SIG-M5 treated with dmso at 0.1 percent for 504 hours (cell line): ENCODE results near the gene GYPC.
"Not testable (repeated sequence)": the region's sequence is repeated elsewhere in the genome, so short reads cannot be mapped to it uniquely, and the experiment has no call there.

Experiments used
- DNase-seq: peaks from one replicate; lab custom pipeline; 2025; ENCODE audit not compliant: unreplicated experiment; lab: John Stamatoyannopoulos, UW

Gene GYPC, protein sequence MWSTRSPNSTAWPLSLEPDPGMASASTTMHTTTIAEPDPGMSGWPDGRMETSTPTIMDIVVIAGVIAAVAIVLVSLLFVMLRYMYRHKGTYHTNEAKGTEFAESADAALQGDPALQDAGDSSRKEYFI

DNA sequence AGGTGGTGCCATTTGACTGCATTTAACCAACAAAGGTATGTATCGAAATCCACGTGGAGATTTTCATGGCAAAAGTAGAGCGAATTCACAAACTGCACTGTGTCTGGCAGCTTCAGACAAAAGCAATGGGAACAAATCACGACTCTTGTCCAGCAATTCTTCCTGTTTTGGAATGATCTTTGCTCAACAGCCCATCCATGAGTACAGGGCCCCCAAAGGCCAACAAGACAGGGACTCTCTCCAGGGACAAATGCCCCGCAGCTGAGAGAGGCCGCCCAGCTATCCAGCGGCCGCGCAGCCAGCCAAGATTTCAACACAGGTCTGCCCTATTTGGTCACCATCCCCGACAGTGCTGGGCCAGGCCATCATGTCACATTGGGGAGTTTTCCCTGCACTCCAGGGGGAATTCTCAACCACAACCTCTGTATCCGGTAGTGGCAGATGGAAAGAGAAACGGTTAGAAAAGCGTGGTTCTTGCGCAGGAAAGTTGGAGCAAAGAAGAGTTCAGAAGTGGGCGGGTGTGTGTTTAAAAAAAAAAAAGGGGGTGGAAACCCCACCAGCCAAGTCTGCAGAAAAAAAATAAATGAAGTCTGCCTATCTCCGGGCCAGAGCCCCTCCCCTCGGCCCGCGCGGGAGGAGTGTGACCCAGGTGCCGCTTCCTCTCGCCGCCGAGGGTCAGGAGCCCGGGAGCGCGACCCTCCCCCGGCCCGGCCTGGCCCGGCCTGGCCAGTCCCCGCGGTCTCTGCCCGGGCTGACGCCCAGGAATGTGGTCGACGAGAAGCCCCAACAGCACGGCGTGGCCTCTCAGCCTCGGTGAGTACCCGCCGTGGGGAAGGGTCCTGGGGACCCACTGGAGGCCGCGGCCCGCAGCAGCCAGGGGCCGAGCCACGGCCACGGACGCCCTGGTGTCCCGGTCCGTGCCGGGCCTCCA lies at the start of gene GYPC:
GYPC (plus strand) TSS at position 659 of the 931 bp plus-strand sequence; CDS start at position 765, 106 bp downstream.
- DNase-seq: peak; percentile 77

- no peak for DNase-seq
Observed at GRCh38 chr2:126614524-126615227, 41.3 kb upstream of the GYPC start.

GRCh38 chr2:126616606-126617069 lies 39.3 kb upstream of the GYPC start:
- no peak for DNase-seq

DNA sequence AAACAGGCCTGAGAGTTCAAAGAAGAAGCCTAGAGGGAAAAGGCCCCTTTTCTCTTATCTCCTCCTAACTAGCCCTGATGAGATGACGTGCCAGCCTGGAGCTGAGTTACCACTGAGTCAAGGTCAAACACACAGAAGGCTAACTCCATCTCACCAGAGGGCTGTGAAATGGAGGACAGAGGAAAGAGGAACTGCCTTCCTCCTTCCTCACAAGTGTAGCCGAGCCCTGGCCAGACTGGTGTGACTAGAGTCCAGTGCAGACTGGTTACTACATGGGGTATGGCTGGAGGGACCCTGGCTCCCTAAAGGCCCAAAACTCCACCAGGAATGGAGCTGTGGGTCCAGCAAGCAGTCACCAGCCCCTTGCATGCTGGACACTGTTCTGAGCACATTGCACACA lies 35.7 kb upstream of the GYPC start:
- DNase-seq: no peak

GRCh38 chr2:126623000-126623399 lies 33.0 kb upstream of the GYPC start:
- no peak for DNase-seq

GRCh38 chr2:126627643-126628042 lies 28.3 kb upstream of the GYPC start:
- DNase-seq: no peak

DNA sequence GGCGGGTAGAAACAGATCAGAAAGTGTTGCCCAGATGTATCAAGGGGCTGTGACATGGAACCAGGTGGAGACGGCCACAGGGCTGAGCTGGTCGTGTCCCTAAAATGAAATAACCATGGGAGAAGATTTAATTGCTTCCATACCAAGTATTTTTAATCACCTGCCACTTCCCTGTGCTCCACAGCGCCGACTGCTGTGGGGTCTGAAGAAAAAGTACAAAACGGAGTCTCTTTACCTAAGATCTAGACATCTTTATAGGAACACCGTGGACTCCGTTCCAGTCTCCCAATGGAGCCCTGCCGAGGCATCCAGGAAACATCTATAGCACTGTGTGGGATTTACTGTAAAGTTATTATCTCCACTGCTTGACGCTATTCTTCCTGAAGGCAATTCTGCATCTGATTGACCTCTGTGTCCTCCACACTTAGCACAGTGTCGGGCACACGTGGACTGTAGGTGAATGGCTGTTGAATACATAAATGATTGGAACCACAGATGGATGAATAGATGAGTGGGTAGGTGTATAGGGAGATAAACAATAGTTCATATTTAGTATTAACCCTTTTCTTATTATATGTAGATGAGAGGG lies 21.6 kb upstream of the GYPC start:
- peak; percentile 47 for DNase-seq

GRCh38 chr2:126635281-126635680 lies 20.7 kb upstream of the GYPC start:
- no peak for DNase-seq

DNA sequence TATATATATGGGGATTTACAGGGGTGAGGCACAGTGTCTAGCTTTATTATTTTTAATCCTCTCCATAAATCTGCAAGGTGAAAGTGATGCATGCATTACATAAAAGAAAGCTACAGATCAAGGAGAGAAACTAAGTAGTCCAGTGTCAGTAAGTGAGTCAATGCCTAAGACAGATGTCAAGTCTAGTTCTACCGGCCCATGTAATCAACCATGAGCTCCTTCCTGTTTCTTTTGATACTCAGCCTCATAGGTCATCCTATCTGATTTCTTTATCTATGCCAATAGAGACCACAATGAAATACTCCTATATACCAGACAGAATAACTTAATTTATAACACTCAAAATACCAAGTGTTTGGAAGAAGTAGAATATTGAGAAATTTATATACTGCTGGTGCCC lies 20.2 kb upstream of the GYPC start:
- no peak for DNase-seq

DNA sequence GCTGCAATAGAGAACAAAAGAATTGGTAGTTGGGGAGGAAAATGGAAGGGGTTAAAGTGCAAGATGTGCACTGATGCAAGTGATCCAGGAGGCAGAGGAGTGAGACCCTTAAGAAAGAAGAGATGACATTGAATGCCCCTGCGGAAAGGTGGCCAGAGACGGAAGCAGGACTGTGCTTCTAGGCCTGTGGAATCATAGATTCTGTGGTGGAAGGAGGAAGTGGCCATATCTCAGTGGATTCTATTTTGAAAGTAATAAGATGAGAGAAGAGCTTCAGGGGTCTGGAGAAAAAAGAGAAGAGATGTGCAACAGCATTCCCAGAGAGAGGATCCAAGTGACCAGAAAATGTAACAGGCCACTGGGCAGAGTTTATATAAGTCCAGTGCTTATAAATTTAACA lies 18.6 kb upstream of the GYPC start:
- peak; percentile 16 for DNase-seq

- no peak for DNase-seq
Observed at GRCh38 chr2:126638746-126639145, 17.2 kb upstream of the GYPC start.

DNA sequence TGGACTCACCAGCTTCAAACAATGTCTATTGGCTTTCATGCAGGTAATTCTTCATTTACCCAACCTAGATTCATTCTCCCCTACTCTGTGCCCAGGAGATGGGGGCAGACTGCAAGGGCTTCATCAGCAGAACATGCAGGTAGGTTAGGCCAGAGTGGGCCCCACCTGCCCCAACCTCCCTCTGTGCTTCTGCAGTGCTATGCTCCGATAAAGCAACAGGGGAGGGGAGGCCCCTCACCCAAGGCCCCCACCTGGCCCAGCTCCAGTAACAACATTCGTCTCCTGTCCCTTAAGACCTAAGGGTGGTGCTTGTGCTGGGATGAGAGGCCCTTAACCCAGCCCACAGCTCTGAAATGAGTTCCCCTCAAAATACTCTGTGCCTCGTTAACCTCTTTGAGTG lies 16.7 kb upstream of the GYPC start:
- DNase-seq: no peak

GRCh38 chr2:126641294-126641693 lies 14.7 kb upstream of the GYPC start:
- not testable (repeated sequence) for DNase-seq

GRCh38 chr2:126642031-126642430 lies 13.9 kb upstream of the GYPC start:
- no peak for DNase-seq

- DNase-seq: no peak
Observed at GRCh38 chr2:126643431-126643830, 12.5 kb upstream of the GYPC start.

GRCh38 chr2:126643972-126644371 lies 12.0 kb upstream of the GYPC start:
- no peak for DNase-seq

DNA sequence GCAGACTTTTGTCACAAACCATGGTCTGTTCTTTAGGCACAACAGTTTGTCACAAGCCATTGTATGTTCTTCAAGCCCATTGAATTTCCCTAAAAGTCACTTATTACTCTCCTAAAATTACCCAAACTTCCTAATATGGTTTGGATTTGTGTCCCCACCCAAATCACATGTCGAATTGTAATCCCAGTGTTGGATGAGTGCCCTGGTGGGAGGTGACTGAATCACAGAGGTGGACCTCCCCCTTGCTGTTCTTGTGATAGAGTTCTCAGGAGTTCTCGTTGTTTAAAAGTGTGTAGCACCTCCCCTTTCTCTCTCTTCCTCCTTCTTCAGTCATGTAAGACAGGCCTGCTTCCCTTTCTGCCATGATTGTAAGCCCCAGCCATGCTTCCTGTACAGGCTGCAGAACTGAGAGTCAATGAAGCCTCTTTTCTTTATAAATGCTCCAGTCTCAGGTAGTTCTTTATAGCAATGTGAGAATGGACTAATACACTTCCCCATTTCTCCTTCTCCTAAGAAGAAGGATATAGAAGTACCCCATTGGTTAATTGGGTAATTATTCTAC lies 11.2 kb upstream of the GYPC start:
- no peak for DNase-seq

GRCh38 chr2:126645211-126645618 lies 10.7 kb upstream of the GYPC start:
- DNase-seq: no peak

- no peak for DNase-seq
Observed at GRCh38 chr2:126646026-126646425, 9.9 kb upstream of the GYPC start.

GRCh38 chr2:126647714-126648344 lies 8.1 kb upstream of the GYPC start:
- not testable (repeated sequence) for DNase-seq
